K562 (cell line): Measurements from ENCODE around the gene IQCC. TPM values are rescaled to one million over a fixed set of nuclear protein-coding genes. Genes with fewer than 3 reads are reported as not detected.

Source experiments
- ATAC-seq: fragments of 200-7000 bp; cut with Tn5 transposase; 3 replicates; pipeline ENCODE4 v1.9.1; 2020; ENCODE audit warnings: moderate library complexity
- BruUV-seq: library from RNA; stranded (reverse); fragments of 400-500 nt; replicated peaks from 2 replicates; lab custom pipeline; 2021; lab: Mats Ljungman, UMichigan
- CTCF ChIA-PET: fragments of 300-600 bp; formaldehyde crosslinking; extraction: SDS; loops from one replicate; lab custom pipeline; 2021; ENCODE audit warnings: low intra/inter-chr PET ratio; lab: Yijun Ruan, JAX
- POLR2A ChIA-PET: fragments of 300-600, 350-650 bp; sonication (Branson Sonifier 250); formaldehyde crosslinking; extraction: SDS; loops from one replicate; lab custom pipeline; 2021; ENCODE audit warnings: antibody characterized with exemption, inconsistent platforms; lab: Yijun Ruan, JAX
- DNase-seq, 4 experiments: peaks; one replicate each; pipeline versions ENCODE4 v3.0.0 to v3.0.0-alpha.2; 2011 to 2018; ENCODE audit warnings: low spot score in 3 of 4, mixed read lengths in 3 of 4; ENCODE audit errors: extremely low read depth in 1 of 4
- FAIRE-seq: peaks from 2 replicates; lab custom pipeline; 2011; peaks lifted over from hg19 to GRCh38; lab: Jason Lieb, UNC
- H2AFZ ChIP-seq: 2 replicates; pipeline ENCODE4 v1.6.0; 2011; ENCODE audit warnings: low read depth, low read length, control low read depth, inconsistent platforms
- H3K27ac ChIP-seq: fragments of 200-600 bp; 3 replicates; pipeline ENCODE4 v1.8.0; 2011; ENCODE audit warnings: low read depth, mild to moderate bottlenecking, control low read depth, inconsistent platforms, low read length, moderate library complexity, mixed read lengths; ENCODE audit errors: extremely low read depth
- H3K27me3 ChIP-seq, 2 experiments: fragments of 300-600 bp in 1 of 2; 2 replicates in 1 of 2; 3 replicates in 1 of 2; pipeline versions ENCODE4 v1.6.0 to v1.8.0; 2011; ENCODE audit warnings: inconsistent platforms in 2 of 2, low read length in 2 of 2, mild to moderate bottlenecking in 1 of 2, mixed read lengths in 1 of 2, moderate library complexity in 1 of 2; ENCODE audit not compliant: control insufficient read depth in 2 of 2, insufficient read depth in 2 of 2
- H3K36me3 ChIP-seq: fragments of 300-600 bp; 3 replicates; pipeline ENCODE4 v1.8.0; 2011; ENCODE audit warnings: mild to moderate bottlenecking, low read length, inconsistent platforms; ENCODE audit not compliant: control insufficient read depth, insufficient read depth
- H3K4me1 ChIP-seq, 2 experiments: fragments of 200-600 bp in 1 of 2; replicated peaks in 1 of 2; 2 replicates in 1 of 2; 3 replicates in 1 of 2; pipeline versions ENCODE4 v1.5.1 to v1.8.0; 2011; ENCODE audit warnings: inconsistent platforms in 2 of 2, low read length in 2 of 2, mild to moderate bottlenecking in 1 of 2, mixed read lengths in 1 of 2, moderate library complexity in 1 of 2; ENCODE audit not compliant: control insufficient read depth in 2 of 2, insufficient read depth in 2 of 2
- H3K4me2 ChIP-seq: 2 replicates; pipeline ENCODE4 v1.6.1; 2011; ENCODE audit warnings: low read length, control low read depth, inconsistent platforms, mixed read lengths; ENCODE audit not compliant: insufficient read depth
- H3K4me3 ChIP-seq: fragments of 200-600 bp; sonication (generic), shearing (Covaris generic); 2 replicates; pipeline ENCODE4 v1.5.1; 2016; ENCODE audit warnings: control low read depth, inconsistent platforms
- H3K79me2 ChIP-seq: fragments of 200-600 bp; 3 replicates; pipeline ENCODE4 v1.8.0; 2011; ENCODE audit warnings: low read length, inconsistent platforms; ENCODE audit not compliant: control insufficient read depth, insufficient read depth
- H3K9ac ChIP-seq, 2 experiments: 2 replicates each; pipeline versions ENCODE4 v1.6.0 to v1.6.1; 2011; ENCODE audit warnings: low read depth in 2 of 2, low read length in 2 of 2, control low read depth in 1 of 2, inconsistent platforms in 1 of 2, mild to moderate bottlenecking in 1 of 2, mixed read lengths in 1 of 2; ENCODE audit not compliant: insufficient read depth in 1 of 2
- H3K9me1 ChIP-seq: one replicate; pipeline ENCODE4 v1.6.0; 2011; ENCODE audit warnings: inconsistent platforms, mild to moderate bottlenecking, low read length, moderate library complexity; ENCODE audit not compliant: control insufficient read depth, insufficient read depth
- H3K9me3 ChIP-seq: replicated peaks from 2 replicates; pipeline ENCODE4 v1.5.1; 2011; ENCODE audit warnings: low read depth, low read length, inconsistent platforms; ENCODE audit not compliant: control insufficient read depth, insufficient read depth
- H4K20me1 ChIP-seq: replicated peaks from 2 replicates; pipeline ENCODE4 v1.6.1; 2011; ENCODE audit warnings: low read length, inconsistent platforms, mixed read lengths; ENCODE audit not compliant: control insufficient read depth, insufficient read depth
- ZBTB5 ChIP-seq: fragments of 450-650 bp; IDR thresholded peaks from 2 replicates; pipeline ENCODE4 v1.6.1; 2017; ENCODE audit warnings: antibody characterized with exemption
- WGBS: fragments of 100-300 bp; shearing (Covaris generic); methylation state at CpG from one replicate; pipeline ENCODE4 v1.1.6; 2016; ENCODE audit warnings: low coverage, mixed read lengths; ENCODE audit not compliant: insufficient coverage; ENCODE audit errors: missing lambda C conversion rate; 5-methylcytosine and 5-hydroxymethylcytosine counted together
- in situ Hi-C: fragments of 300-500 bp; cut with MboI; formaldehyde crosslinking; loops from 4 replicates; pipeline ENCODE4 v1.15.0; 2018; ENCODE audit warnings: inconsistent platforms, mixed read lengths
- intact Hi-C: fragments of 100-400 bp; cut with micrococcal nuclease; formaldehyde crosslinking; loops from 2 replicates; pipeline ENCODE4 v1.14.2; 2022
- polyA plus RNA-seq, 8 experiments: library from polyadenylated mRNA; depleted of rRNA in 4 of 8; stranded (reverse) in 5 of 8; unstranded in 3 of 8; fragments of >200 nt; fragmentation: Nextera tagmentation in 2 of 8; fragmentation: Illumina TruSeq in 1 of 8; extraction: Ambion mirVana in 2 of 8; extraction: Trizol in 1 of 8; gene quantifications; 2 replicates each; pipeline versions ENCODE4 v1.2.1 to v1.2.3, GENCODE V29; 2011 to 2014; ENCODE audit warnings: inconsistent platforms in 1 of 8, missing spikeins in 1 of 8
- total RNA-seq, 7 experiments: library from RNA; depleted of rRNA in 6 of 7; stranded (reverse); fragments of >200 nt in 6 of 7; fragmentation: Illumina TruSeq in 2 of 7; extraction: Trizol in 2 of 7; gene quantifications; 2 replicates each; pipeline versions ENCODE4 v1.2.1 to v1.2.3, GENCODE V29; 2011 to 2021; ENCODE audit warnings: low replicate concordance in 1 of 7

Gene IQCC
- total and polyA plus RNA-seq, 9 of the 15 experiments (the other 6 are each of a cell fraction or from before 2014, with no cell fraction given): 8.1 to 16.5 (median 10.7) TPM

GRCh38 chr1:32228771-32229170 lies 23.3 kb downstream of the IQCC start:
- no TSS peak for BruUV-seq
- in situ Hi-C loops: no loop called here

More at GRCh38 chr1:32228771-32229170, 23.3 kb downstream of the IQCC start:
- CTCF ChIA-PET: no interaction called here
- no peak overlapping the region for H2AFZ ChIP-seq
- DNase-seq: no peak
- peaks cover 3% of the 10 kb centered on the region in 2 experiments; a peak in 3 of 5 replicates for H3K4me1 ChIP-seq
- peaks cover 16% of the 10 kb centered on the region for H3K79me2 ChIP-seq
- H4K20me1 ChIP-seq: no peaks in the 10 kb centered on the region
- H3K27ac ChIP-seq: no peak overlapping the region
- no peak overlapping the region for H3K4me2 ChIP-seq
- intact Hi-C loops: no loop called here
- no peak overlapping the region for H3K9ac ChIP-seq
- no peaks in the 10 kb centered on the region for H3K9me3 ChIP-seq
- H3K36me3 ChIP-seq: peaks cover 85% of the 10 kb centered on the region
- no peak overlapping the region for H3K4me3 ChIP-seq
- no peak for TF ChIP-seq ZBTB5
- no peaks in the 10 kb centered on the region for H3K9me1 ChIP-seq
- ATAC-seq: no peak
- POLR2A ChIA-PET: interaction anchor here (0.6 to 6.5 kb wide), 8 partner anchors 7 to 107 kb away, joined by 3 to 40 read pairs (median 4); partner anchors contain the start of gene MARCKSL1
- no peak for FAIRE-seq
- WGBS: 98% methylated on average over 3 of the region's 3 CpGs
- H3K27me3 ChIP-seq: no peaks in the 10 kb centered on the region
